Testis (tissue), 3 donors: ENCODE data around the gene OR13C8. TPM values are rescaled to one million over a fixed set of nuclear protein-coding genes. Genes with fewer than 3 reads are reported as not detected.

ENCODE experiments used
- DNase-seq: peaks from one replicate; pipeline ENCODE4 v3.0.0-alpha.2; 2019
- H3K27ac ChIP-seq, 2 donors: fragments of 200-600 bp; sonication (generic); one replicate each; pipeline ENCODE4 v1.5.1; 2019
- H3K27me3 ChIP-seq: fragments of 200-600 bp; sonication (generic); one replicate; pipeline ENCODE4 v1.5.1; 2019
- H3K36me3 ChIP-seq: fragments of 200-600 bp; sonication (generic); one replicate; pipeline ENCODE4 v1.5.1; 2017; ENCODE audit warnings: low read depth; ENCODE audit errors: missing control alignments
- H3K4me1 ChIP-seq: fragments of 200-600 bp; sonication (generic); one replicate; pipeline ENCODE4 v1.5.1; 2019
- H3K4me3 ChIP-seq, 2 donors: fragments of 200-600 bp; sonication (generic); one replicate each; pipeline ENCODE4 v1.5.1; 2017 to 2019
- H3K9me3 ChIP-seq: fragments of 200-600 bp; sonication (generic); one replicate; pipeline ENCODE4 v1.5.1; 2017
- POLR2A ChIP-seq: fragments of 450-650 bp; IDR thresholded peaks from one replicate; pipeline ENCODE4 v1.6.1; 2017; ENCODE audit warnings: antibody characterized with exemption, mild to moderate bottlenecking, moderate library complexity
- WGBS, 2 donors: methylation state at CpG; one replicate each; pipeline ENCODE4 v1.1.5; 2018; 5-methylcytosine and 5-hydroxymethylcytosine counted together
- intact Hi-C: fragments of 100-400 bp; cut with DNase I; formaldehyde crosslinking; loops from one replicate; pipeline ENCODE4 v1.15.1; 2023; ENCODE audit warnings: low total_unique reads
- polyA plus RNA-seq: library from polyadenylated mRNA; stranded (reverse); fragments of 350-450 nt; fragmentation: Illumina TruSeq; extraction: RNeasy Lipid Tissue Mini Kit (QIAGEN cat#74804); gene quantifications from one replicate; pipeline ENCODE4 v1.2.3, GENCODE V29; 2014; ENCODE audit warnings: low read depth, low replicate concordance; ENCODE audit not compliant: insufficient read depth
- total RNA-seq, 2 donors: library from RNA; depleted of rRNA; stranded (reverse); fragments of >200 nt; gene quantifications; one replicate each; pipeline ENCODE4 v1.2.3, GENCODE V29; 2016
- TF ChIP-seq, protein P1 (sequence below), 3 experiments: fragments of 450-650 bp in 2 of 3; fragments of 200-600 bp in 1 of 3; sonication (generic) in 1 of 3; IDR thresholded peaks; one replicate each; pipeline ENCODE4 v1.5.1; 2016 to 2019; ENCODE audit warnings: antibody characterized with exemption in 3 of 3, mild to moderate bottlenecking in 2 of 3, moderate library complexity in 1 of 3

The OR13C8 gene
- total and polyA plus RNA-seq, 3 donors from 2014 or later, result not detected

GRCh38 chr9:104572612-104573011, 3.6 kb downstream of the OR13C8 start:
- no peaks in the 10 kb centered on the region for H3K4me1 ChIP-seq
- no peaks in the 10 kb centered on the region for H3K27me3 ChIP-seq
- no peak overlapping the region for H3K4me3 ChIP-seq
- WGBS, 2 donors, result 79 to 89% methylated on average over 1 of the region's 1 CpG
- TF ChIP-seq POLR2A, result no peak
- TF ChIP-seq, protein P1, sequence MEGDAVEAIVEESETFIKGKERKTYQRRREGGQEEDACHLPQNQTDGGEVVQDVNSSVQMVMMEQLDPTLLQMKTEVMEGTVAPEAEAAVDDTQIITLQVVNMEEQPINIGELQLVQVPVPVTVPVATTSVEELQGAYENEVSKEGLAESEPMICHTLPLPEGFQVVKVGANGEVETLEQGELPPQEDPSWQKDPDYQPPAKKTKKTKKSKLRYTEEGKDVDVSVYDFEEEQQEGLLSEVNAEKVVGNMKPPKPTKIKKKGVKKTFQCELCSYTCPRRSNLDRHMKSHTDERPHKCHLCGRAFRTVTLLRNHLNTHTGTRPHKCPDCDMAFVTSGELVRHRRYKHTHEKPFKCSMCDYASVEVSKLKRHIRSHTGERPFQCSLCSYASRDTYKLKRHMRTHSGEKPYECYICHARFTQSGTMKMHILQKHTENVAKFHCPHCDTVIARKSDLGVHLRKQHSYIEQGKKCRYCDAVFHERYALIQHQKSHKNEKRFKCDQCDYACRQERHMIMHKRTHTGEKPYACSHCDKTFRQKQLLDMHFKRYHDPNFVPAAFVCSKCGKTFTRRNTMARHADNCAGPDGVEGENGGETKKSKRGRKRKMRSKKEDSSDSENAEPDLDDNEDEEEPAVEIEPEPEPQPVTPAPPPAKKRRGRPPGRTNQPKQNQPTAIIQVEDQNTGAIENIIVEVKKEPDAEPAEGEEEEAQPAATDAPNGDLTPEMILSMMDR (IDR thresholded peaks at IDR 0.05), result no peak
- no peak overlapping the region for H3K27ac ChIP-seq
- H3K9me3 ChIP-seq, result no peaks in the 10 kb centered on the region
- intact Hi-C loops, result no loop called here
- DNase-seq, result no peak
- H3K36me3 ChIP-seq, result no peaks in the 10 kb centered on the region

DNA sequence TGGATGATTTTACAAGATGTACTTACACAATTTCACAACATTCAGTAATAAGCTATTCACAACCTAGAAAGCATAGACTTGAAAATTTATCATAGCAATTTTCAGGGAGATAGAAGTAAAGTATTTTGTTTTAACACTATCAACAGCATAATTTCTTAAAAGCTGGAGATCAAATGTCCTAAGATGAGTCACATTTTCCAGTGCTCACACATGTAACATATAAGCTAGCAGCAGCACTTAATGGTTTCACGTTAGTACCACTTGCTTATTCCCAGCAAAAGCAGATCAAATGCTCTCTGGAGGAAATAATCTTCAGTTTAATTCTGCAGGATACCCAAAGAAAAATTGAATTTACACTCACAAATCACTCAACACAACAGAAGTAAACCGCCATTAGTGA, 6.5 kb downstream of the OR13C8 start:
- no peak overlapping the region for H3K4me3 ChIP-seq
- H3K27me3 ChIP-seq, result no peaks in the 10 kb centered on the region
- intact Hi-C loops, result no loop called here
- no peaks in the 10 kb centered on the region for H3K4me1 ChIP-seq
- H3K9me3 ChIP-seq, result no peaks in the 10 kb centered on the region
- DNase-seq, result no peak
- H3K27ac ChIP-seq, result no peak overlapping the region
- H3K36me3 ChIP-seq, result no peaks in the 10 kb centered on the region
- 82 to 85% methylated on average over 2 of the region's 2 CpGs for WGBS, 2 donors
- TF ChIP-seq, protein P1 (IDR thresholded peaks at IDR 0.05), result no peak
- no peak for TF ChIP-seq POLR2A

- TF ChIP-seq, protein P1 (IDR thresholded peaks at IDR 0.05), result no peak
- TF ChIP-seq POLR2A, result no peak
- H3K9me3 ChIP-seq, result no peaks in the 10 kb centered on the region
- H3K27ac ChIP-seq, result no peak overlapping the region
- intact Hi-C loops, result no loop called here
- no peak for DNase-seq
- 81 to 91% methylated on average over 5 of the region's 5 CpGs for WGBS, 2 donors
- no peak overlapping the region for H3K4me3 ChIP-seq
- no peaks in the 10 kb centered on the region for H3K36me3 ChIP-seq
- no peaks in the 10 kb centered on the region for H3K27me3 ChIP-seq
- H3K4me1 ChIP-seq, result no peaks in the 10 kb centered on the region
Measured at GRCh38 chr9:104577263-104577662, 8.3 kb downstream of the OR13C8 start.

DNA sequence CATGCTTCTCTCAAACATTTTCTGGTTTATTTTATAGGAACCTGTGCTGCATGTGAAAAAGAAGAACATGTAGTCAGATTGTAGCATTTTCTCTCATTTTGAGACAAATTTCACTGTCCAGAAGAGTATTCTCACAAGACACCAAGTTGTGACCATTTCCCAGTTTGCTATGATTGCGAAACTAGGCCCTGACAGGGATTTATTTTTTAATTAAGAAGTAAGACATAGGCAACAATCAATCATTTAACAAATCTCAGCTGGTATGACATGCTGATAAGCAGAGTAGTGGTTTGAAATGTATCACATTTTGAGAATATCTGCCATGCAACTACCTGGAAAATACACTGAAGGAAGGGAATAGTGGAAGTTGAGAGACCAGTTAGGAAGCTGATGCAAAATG, 11.6 kb downstream of the OR13C8 start:
- no peak overlapping the region for H3K27ac ChIP-seq
- H3K4me1 ChIP-seq, result no peaks in the 10 kb centered on the region
- TF ChIP-seq, protein P1 (IDR thresholded peaks at IDR 0.05), result no peak
- DNase-seq, result no peak
- H3K4me3 ChIP-seq, result no peak overlapping the region
- no peaks in the 10 kb centered on the region for H3K36me3 ChIP-seq
- intact Hi-C loops, result no loop called here
- 89 to 95% methylated on average over 1 of the region's 1 CpG for WGBS, 2 donors
- no peaks in the 10 kb centered on the region for H3K27me3 ChIP-seq
- no peaks in the 10 kb centered on the region for H3K9me3 ChIP-seq

DNA sequence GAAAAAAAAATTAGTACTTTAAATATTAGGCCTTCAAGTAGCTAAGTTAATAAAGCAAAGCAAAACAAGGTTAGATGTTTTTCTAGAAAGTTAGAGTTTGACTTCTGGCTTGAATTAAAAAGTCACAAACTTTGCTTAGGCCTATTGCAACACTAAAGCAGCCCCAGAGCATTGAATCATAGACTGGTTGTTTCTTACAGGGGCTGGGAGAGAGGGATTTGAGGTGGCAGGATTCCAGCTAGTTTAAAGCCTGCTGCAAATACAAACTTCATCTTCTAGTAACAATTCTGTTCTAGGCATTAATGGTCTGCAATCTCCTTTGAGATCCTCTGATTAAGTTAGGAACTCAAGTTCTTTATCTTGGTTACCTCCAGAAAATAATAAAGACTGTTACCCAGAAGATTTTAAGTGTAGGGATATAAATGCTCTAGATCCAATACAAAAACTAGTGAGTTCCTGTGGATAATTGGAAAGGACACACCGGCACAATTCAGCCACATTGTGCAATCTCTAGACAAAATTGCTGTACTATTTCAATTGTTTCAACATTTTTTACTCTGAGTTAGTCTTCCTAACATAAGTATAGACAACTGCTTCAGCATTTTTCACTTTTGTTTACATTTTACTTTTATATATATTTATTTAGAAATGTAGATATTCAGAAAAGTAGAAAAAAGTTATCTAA, 17.7 kb downstream of the OR13C8 start:
- no peaks in the 10 kb centered on the region for H3K27me3 ChIP-seq
- intact Hi-C loops, result no loop called here
- WGBS, 2 donors, result 84 to 86% methylated on average over 1 of the region's 1 CpG
- no peak for DNase-seq
- TF ChIP-seq POLR2A, result no peak
- TF ChIP-seq, protein P1 (IDR thresholded peaks at IDR 0.05), result no peak
- H3K27ac ChIP-seq, result no peak overlapping the region
- H3K36me3 ChIP-seq, result no peaks in the 10 kb centered on the region
- H3K9me3 ChIP-seq, result no peaks in the 10 kb centered on the region
- H3K4me1 ChIP-seq, result no peaks in the 10 kb centered on the region
- H3K4me3 ChIP-seq, result no peak overlapping the region
